Mesendoderm (in vitro differentiated cells): Measurements from ENCODE around the gene PPP1R12C.

Experiments used
- DNase-seq: peaks from one replicate; pipeline ENCODE4 v3.0.0; 2013
- H2AK5ac ChIP-seq: 2 replicates; pipeline ENCODE4 v1.6.1; 2013; ENCODE audit warnings: low read length, inconsistent platforms
- H2BK120ac ChIP-seq: 2 replicates; pipeline ENCODE4 v1.6.1; 2013; ENCODE audit warnings: low read depth, mild to moderate bottlenecking, low read length, moderate library complexity, mixed read lengths
- H2BK15ac ChIP-seq: replicated peaks from 2 replicates; pipeline ENCODE4 v1.6.1; 2013; ENCODE audit warnings: low read depth, mild to moderate bottlenecking, moderate library complexity
- H2BK5ac ChIP-seq: 2 replicates; pipeline ENCODE4 v1.6.1; 2013; ENCODE audit warnings: low read length, inconsistent platforms
- H3K18ac ChIP-seq: 2 replicates; pipeline ENCODE4 v1.6.1; 2013; ENCODE audit warnings: mild to moderate bottlenecking, low read length, mixed read lengths
- H3K23ac ChIP-seq: one replicate; pipeline ENCODE4 v1.6.1; 2013; ENCODE audit warnings: low read length
- H3K27ac ChIP-seq: 2 replicates; pipeline ENCODE4 v1.5.1; 2013; ENCODE audit warnings: low read depth, mild to moderate bottlenecking, inconsistent platforms, low read length, moderate library complexity
- H3K27me3 ChIP-seq: 2 replicates; pipeline ENCODE4 v1.6.1; 2013; ENCODE audit warnings: low read length, control low read depth, mild to moderate bottlenecking, inconsistent platforms; ENCODE audit not compliant: insufficient read depth, poor library complexity
- H3K36me3 ChIP-seq: 2 replicates; pipeline ENCODE4 v1.6.1; 2013; ENCODE audit warnings: low read length, inconsistent platforms; ENCODE audit not compliant: control insufficient read depth, insufficient read depth
- H3K4ac ChIP-seq: one replicate; pipeline ENCODE4 v1.6.1; 2013; ENCODE audit warnings: low read depth, mild to moderate bottlenecking, low read length, moderate library complexity
- H3K4me1 ChIP-seq: 2 replicates; pipeline ENCODE4 v1.6.1; 2013; ENCODE audit warnings: low read depth, low read length, inconsistent platforms; ENCODE audit not compliant: control insufficient read depth
- H3K4me2 ChIP-seq: 2 replicates; pipeline ENCODE4 v1.6.1; 2013; ENCODE audit warnings: low read length
- H3K4me3 ChIP-seq: 2 replicates; pipeline ENCODE4 v1.5.1; 2013; ENCODE audit warnings: mild to moderate bottlenecking, low read length
- H3K56ac ChIP-seq: one replicate; pipeline ENCODE4 v1.6.1; 2013; ENCODE audit warnings: low read length
- H3K79me1 ChIP-seq: 2 replicates; pipeline ENCODE4 v1.6.1; 2013; ENCODE audit warnings: low read length, inconsistent platforms
- H3K79me2 ChIP-seq: 2 replicates; pipeline ENCODE4 v1.6.1; 2013; ENCODE audit warnings: mild to moderate bottlenecking, low read length; ENCODE audit not compliant: control insufficient read depth, insufficient read depth
- H3K9ac ChIP-seq: 2 replicates; pipeline ENCODE4 v1.6.1; 2013; ENCODE audit warnings: low read length, inconsistent platforms
- H4K5ac ChIP-seq: one replicate; pipeline ENCODE4 v1.6.1; 2013; ENCODE audit warnings: low read length
- H4K8ac ChIP-seq: one replicate; pipeline ENCODE4 v1.6.1; 2013; ENCODE audit warnings: low read depth, mild to moderate bottlenecking, control low read depth, low read length, moderate library complexity
- WGBS: extraction: QIAGEN DNeasy Blood & Tissue Kit; methylation state at CpG from one replicate; pipeline ENCODE4 v1.1.7; 2013; ENCODE audit warnings: low lambda C conversion rate, missing lambda C conversion rate; ENCODE audit not compliant: insufficient coverage; ENCODE audit errors: extremely low coverage; 5-methylcytosine and 5-hydroxymethylcytosine counted together

The PPP1R12C gene

GRCh38 chr19:55090564-55090963 is 26.9 kb downstream of the PPP1R12C start:
- DNase-seq = no peak
- Histone ChIP-seq H3K79me1 (peaks cover 3% of the 10 kb centered on the region), H4K8ac (no peak overlapping the region), H3K36me3 (peaks cover 2% of the 10 kb centered on the region), H3K4me2 (no peak overlapping the region), H3K4ac (no peak overlapping the region), H2BK15ac (no peak overlapping the region), H3K9ac (no peak overlapping the region), H3K4me1 (peaks cover 10% of the 10 kb centered on the region), H3K79me2 (no peaks in the 10 kb centered on the region), H3K18ac (no peak overlapping the region), H3K27ac (no peak overlapping the region), H3K23ac (no peak overlapping the region), H3K56ac (no peak overlapping the region), H3K27me3 (no peaks in the 10 kb centered on the region), H3K4me3 (no peak overlapping the region), H2AK5ac (no peak overlapping the region), H4K5ac (no peak overlapping the region), H2BK5ac (no peak overlapping the region), H2BK120ac (no peak overlapping the region)
- no CpG with 5 or more reads among the region's 13 CpGs for WGBS

- Histone ChIP-seq H3K56ac (peak overlapping the region; percentile 42), H4K5ac (no peak overlapping the region), H4K8ac (no peak overlapping the region), H3K4ac (no peak overlapping the region), H2BK120ac (no peak overlapping the region), H3K9ac (no peak overlapping the region), H3K4me1 (peaks cover 10% of the 10 kb centered on the region), H3K79me1 (peaks cover 3% of the 10 kb centered on the region), H2AK5ac (no peak overlapping the region), H3K23ac (no peak overlapping the region), H3K4me2 (no peak overlapping the region), H3K27ac (no peak overlapping the region), H2BK5ac (no peak overlapping the region), H3K27me3 (no peaks in the 10 kb centered on the region), H3K18ac (no peak overlapping the region), H2BK15ac (no peak overlapping the region), H3K4me3 (no peak overlapping the region), H3K79me2 (no peaks in the 10 kb centered on the region), H3K36me3 (peaks cover 2% of the 10 kb centered on the region)
- no peak for DNase-seq
- WGBS = no CpG with 5 or more reads among the region's 3 CpGs
Measured at GRCh38 chr19:55089342-55089944, 28.0 kb downstream of the PPP1R12C start.

- peak overlapping the region; percentile 6 for H3K9ac ChIP-seq
- peaks cover 3% of the 10 kb centered on the region for H3K79me1 ChIP-seq
- no peak overlapping the region for H4K5ac ChIP-seq
- H3K4me3 ChIP-seq = no peak overlapping the region
- no peak overlapping the region for H3K4ac ChIP-seq
- H2BK120ac ChIP-seq = no peak overlapping the region
- H3K27ac ChIP-seq = no peak overlapping the region
- no peak overlapping the region for H3K23ac ChIP-seq
- no peak overlapping the region for H3K4me2 ChIP-seq
- H3K18ac ChIP-seq = no peak overlapping the region
- H3K4me1 ChIP-seq = peaks cover 10% of the 10 kb centered on the region
- peaks cover 2% of the 10 kb centered on the region for H3K36me3 ChIP-seq
- no peak overlapping the region for H2BK15ac ChIP-seq
- H2BK5ac ChIP-seq = no peak overlapping the region
- peak; percentile 85 for DNase-seq
- H4K8ac ChIP-seq = no peak overlapping the region
- no CpG with 5 or more reads among the region's 18 CpGs for WGBS
- H3K56ac ChIP-seq = peak overlapping the region; percentile 95
- no peak overlapping the region for H2AK5ac ChIP-seq
- no peaks in the 10 kb centered on the region for H3K79me2 ChIP-seq
- H3K27me3 ChIP-seq = no peaks in the 10 kb centered on the region
Measured at GRCh38 chr19:55088543-55089341, 28.7 kb downstream of the PPP1R12C start.

GRCh38 chr19:55088021-55088451 is 29.4 kb downstream of the PPP1R12C start:
- H3K4me2 ChIP-seq = no peak overlapping the region
- no peak overlapping the region for H3K27ac ChIP-seq
- no peak overlapping the region for H4K8ac ChIP-seq
- no peak overlapping the region for H2BK15ac ChIP-seq
- peaks cover 3% of the 10 kb centered on the region for H3K79me1 ChIP-seq
- H3K4me3 ChIP-seq = no peak overlapping the region
- peak overlapping the region; percentile 95 for H3K9ac ChIP-seq
- H3K4me1 ChIP-seq = peaks cover 10% of the 10 kb centered on the region
- H2AK5ac ChIP-seq = peak overlapping the region; percentile 46
- no peak overlapping the region for H3K4ac ChIP-seq
- WGBS = no CpG with 5 or more reads among the region's 12 CpGs
- H2BK5ac ChIP-seq = no peak overlapping the region
- H3K23ac ChIP-seq = no peak overlapping the region
- no peak overlapping the region for H2BK120ac ChIP-seq
- H3K27me3 ChIP-seq = no peaks in the 10 kb centered on the region
- H3K18ac ChIP-seq = no peak overlapping the region
- no peaks in the 10 kb centered on the region for H3K79me2 ChIP-seq
- H3K56ac ChIP-seq = peak overlapping the region; percentile 95
- H3K36me3 ChIP-seq = peaks cover 2% of the 10 kb centered on the region
- no peak overlapping the region for H4K5ac ChIP-seq
- DNase-seq = no peak

GRCh38 chr19:55087542-55087901 is 29.9 kb downstream of the PPP1R12C start:
- H3K79me2 ChIP-seq = no peaks in the 10 kb centered on the region
- peak overlapping the region; percentile 95 for H3K56ac ChIP-seq
- H3K79me1 ChIP-seq = peaks cover 3% of the 10 kb centered on the region
- H3K27me3 ChIP-seq = no peaks in the 10 kb centered on the region
- DNase-seq = no peak
- no peak overlapping the region for H4K5ac ChIP-seq
- peaks cover 2% of the 10 kb centered on the region for H3K36me3 ChIP-seq
- H3K4me3 ChIP-seq = peak overlapping the region; percentile 64
- H2BK120ac ChIP-seq = no peak overlapping the region
- no peak overlapping the region for H2AK5ac ChIP-seq
- H3K9ac ChIP-seq = peak overlapping the region; percentile 95
- H3K18ac ChIP-seq = no peak overlapping the region
- no peak overlapping the region for H2BK5ac ChIP-seq
- no peak overlapping the region for H3K4ac ChIP-seq
- peaks cover 6% of the 10 kb centered on the region for H3K4me1 ChIP-seq
- H3K23ac ChIP-seq = no peak overlapping the region
- H3K27ac ChIP-seq = no peak overlapping the region
- peak overlapping the region; percentile 100 for H3K4me2 ChIP-seq
- no peak overlapping the region for H4K8ac ChIP-seq
- WGBS = no CpG with 5 or more reads among the region's 17 CpGs
- no peak overlapping the region for H2BK15ac ChIP-seq
